ENCODE data around the gene MYO3B. TPM values are rescaled to one million over a fixed set of nuclear protein-coding genes. Genes with fewer than 3 reads are reported as not detected.

The MYO3B gene
- total and polyA plus RNA-seq, 2 of the 8 experiments (the other 6 are each of a cell fraction or from before 2014, with no cell fraction given): 0.17 to 0.19 TPM

DNA sequence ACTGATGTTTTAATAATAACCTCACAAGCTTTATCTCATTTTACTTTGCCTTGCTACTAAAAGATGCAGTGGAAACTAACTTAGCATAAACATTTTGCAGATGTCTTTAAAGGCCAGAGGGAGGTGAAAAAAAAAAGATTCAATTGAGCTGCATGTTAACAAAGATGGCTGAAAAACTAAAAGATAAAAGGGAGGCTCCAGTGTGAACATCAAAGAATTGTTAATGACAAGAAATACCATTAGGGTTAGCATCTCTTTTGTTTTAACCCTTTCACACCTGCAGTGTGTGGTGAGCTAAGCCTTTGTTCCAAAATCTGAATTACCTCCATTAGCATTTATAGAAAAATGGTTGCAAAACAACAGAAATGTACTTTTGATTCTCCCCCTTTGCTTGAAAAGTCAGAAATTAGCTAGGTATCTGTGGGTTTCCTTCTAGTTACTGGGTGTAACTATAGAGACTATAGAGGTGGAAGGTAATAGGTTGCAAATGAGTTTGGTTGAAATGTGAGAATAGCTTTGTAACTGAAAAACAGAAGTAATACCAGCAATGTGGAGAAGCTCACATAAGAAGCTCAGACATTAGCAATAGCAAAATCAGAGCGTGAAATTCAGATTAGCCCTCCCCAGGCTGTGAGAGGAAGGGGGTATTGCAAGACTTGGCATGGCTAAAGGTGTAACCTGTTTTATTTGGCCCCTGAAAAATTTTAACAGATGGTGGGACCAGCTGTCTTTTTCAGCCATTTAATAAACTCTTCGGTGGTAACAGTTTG, 502.4 kb downstream of the MYO3B start (continued):
- no peak for TF ChIP-seq SIX5 (IDR thresholded peaks at IDR 0.05; ENCODE audit: low read depth, low read length)
- TF ChIP-seq GABPA (IDR thresholded peaks at IDR 0.05; ENCODE audit: borderline replicate concordance, insufficient read depth, low read length): no peak
- TF ChIP-seq EP300 (IDR thresholded peaks at IDR 0.05; ENCODE audit: borderline replicate concordance in 1 of 2, low read depth in 2 of 2, low read length in 2 of 2): peak in 1 of 2 experiments; percentile 38; a peak in 1 of 3 replicates
- peak; percentile 45 for TF ChIP-seq NANOG (IDR thresholded peaks at IDR 0.05; ENCODE audit: insufficient read depth, low read depth, low read length, poor library complexity, severe bottlenecking)
- TF ChIP-seq POU5F1 (IDR thresholded peaks at IDR 0.05; ENCODE audit: low read depth, low read length): no peak
- TF ChIP-seq SP1 (IDR thresholded peaks at IDR 0.05; ENCODE audit: low read depth, low read length): 0 out of 2 replicates have a peak, but pooled peaks have one; percentile 4
- TF ChIP-seq KDM5A (IDR thresholded peaks at IDR 0.05; ENCODE audit: low read length): no peak
- TF ChIP-seq RNF2 (IDR thresholded peaks at IDR 0.05; ENCODE audit: borderline replicate concordance, low read depth, low read length, missing control alignments, poor library complexity, severe bottlenecking): no peak
- TF ChIP-seq POLR2AphosphoS5 (IDR thresholded peaks at IDR 0.05; ENCODE audit: low read depth, low read length): no peak
- TF ChIP-seq RFX5 (IDR thresholded peaks at IDR 0.05; ENCODE audit: borderline replicate concordance, low read depth, low read length): no peak
- no peak for TF ChIP-seq CREB1 (IDR thresholded peaks at IDR 0.05)
- TF ChIP-seq TCF12 (IDR thresholded peaks at IDR 0.05; ENCODE audit: low read depth, low read length): peak; percentile 77; the same call in 1 of the 2 replicates
- no peak for TF ChIP-seq SRF (IDR thresholded peaks at IDR 0.05; ENCODE audit: low read depth, low read length)
- no peak for TF ChIP-seq ZNF274 (IDR thresholded peaks at IDR 0.05; ENCODE audit: borderline replicate concordance, extremely low read depth, low read length)
